Measurements from ENCODE around the gene IZUMO4.

IZUMO4 gene, protein sequence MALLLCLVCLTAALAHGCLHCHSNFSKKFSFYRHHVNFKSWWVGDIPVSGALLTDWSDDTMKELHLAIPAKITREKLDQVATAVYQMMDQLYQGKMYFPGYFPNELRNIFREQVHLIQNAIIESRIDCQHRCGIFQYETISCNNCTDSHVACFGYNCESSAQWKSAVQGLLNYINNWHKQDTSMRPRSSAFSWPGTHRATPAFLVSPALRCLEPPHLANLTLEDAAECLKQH

DNA sequence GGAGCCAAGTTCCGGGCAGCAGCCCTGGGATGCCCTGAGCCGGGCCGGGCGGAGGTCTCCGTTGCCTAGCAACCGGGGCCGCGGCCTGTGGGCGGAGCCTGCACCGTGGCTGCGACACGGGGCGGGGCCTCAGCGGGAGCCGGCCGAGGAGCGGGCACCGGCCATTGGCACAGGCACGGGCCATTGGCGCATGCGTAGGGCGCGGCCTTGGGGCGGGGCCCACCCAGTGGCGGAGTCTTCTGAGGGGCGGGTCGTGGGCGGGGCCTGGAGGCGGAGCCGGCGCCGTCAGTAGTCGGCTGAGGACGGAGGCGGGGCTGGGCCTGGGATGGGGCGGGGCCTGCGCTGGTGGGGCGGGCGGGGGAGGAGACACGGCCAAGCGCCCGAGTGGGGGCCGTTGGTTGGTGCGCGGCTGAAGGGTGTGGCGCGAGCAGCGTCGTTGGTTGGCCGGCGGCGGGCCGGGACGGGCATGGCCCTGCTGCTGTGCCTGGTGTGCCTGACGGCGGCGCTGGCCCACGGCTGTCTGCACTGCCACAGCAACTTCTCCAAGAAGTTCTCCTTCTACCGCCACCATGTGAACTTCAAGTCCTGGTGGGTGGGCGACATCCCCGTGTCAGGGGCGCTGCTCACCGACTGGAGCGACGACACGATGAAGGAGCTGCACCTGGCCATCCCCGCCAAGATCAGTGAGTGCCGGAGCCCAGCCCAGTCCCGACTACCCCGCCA lies at the start of gene IZUMO4:
TSS of gene IZUMO4 (plus strand) at position 436 of the 723 bp plus-strand sequence. CDS start at position 467, 31 bp downstream.
- peak; percentile 90 for DNase-seq (ENCODE audit: low read depth)

DNA sequence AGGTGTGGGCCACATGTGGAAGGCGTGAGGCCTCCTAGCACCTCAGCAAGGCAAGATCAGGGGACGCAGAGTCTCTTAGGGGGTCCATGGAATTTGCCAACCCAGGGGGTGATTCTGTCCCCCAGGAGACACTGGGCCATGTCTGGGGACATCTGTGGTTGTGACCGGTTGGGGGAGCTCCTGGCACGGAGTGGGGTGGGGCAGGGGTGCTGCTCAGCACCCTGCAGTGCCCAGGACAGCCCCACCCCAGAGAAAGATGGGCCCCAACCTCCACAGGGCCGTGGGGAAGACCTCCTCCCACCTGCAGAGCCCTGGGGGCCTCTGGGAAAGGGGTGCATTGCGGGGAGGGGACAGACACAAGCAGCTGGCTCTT lies 49.7 kb upstream of the IZUMO4 start:
- no peak for DNase-seq (ENCODE audit: low read depth)

DNA sequence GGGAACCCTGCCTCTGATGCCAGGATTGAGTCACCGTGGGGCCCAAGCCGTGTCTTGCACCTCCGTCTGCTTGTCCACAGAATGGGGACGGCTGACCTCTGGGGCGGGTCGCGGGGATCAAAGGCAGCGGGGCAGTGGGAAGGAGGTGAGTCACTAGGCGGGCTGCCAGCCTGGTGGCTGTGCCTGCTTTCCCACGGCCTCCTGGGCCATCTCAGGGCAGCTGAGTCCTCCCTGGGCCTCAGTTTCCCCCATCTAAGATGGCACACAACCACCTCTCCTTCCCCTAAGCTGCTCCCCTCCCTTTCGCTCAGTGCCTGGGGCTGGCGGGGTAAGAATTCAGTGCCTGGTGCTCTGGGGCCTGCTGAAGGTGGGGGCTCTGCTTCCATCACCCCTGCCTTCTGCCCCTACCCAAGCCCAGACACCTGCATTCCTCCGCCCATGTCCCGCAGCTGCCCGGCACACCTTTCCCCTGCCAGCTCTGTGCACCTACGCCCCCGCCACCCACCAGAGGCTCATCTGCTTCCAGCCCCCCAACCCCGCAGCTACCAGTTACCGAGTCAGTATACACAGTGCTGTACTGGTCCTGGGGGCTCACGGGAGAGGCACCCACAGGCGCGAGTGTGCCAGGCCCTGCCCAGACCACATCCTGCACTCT lies 49.1 kb upstream of the IZUMO4 start:
- peak; percentile 39 for DNase-seq (ENCODE audit: low read depth)

DNA sequence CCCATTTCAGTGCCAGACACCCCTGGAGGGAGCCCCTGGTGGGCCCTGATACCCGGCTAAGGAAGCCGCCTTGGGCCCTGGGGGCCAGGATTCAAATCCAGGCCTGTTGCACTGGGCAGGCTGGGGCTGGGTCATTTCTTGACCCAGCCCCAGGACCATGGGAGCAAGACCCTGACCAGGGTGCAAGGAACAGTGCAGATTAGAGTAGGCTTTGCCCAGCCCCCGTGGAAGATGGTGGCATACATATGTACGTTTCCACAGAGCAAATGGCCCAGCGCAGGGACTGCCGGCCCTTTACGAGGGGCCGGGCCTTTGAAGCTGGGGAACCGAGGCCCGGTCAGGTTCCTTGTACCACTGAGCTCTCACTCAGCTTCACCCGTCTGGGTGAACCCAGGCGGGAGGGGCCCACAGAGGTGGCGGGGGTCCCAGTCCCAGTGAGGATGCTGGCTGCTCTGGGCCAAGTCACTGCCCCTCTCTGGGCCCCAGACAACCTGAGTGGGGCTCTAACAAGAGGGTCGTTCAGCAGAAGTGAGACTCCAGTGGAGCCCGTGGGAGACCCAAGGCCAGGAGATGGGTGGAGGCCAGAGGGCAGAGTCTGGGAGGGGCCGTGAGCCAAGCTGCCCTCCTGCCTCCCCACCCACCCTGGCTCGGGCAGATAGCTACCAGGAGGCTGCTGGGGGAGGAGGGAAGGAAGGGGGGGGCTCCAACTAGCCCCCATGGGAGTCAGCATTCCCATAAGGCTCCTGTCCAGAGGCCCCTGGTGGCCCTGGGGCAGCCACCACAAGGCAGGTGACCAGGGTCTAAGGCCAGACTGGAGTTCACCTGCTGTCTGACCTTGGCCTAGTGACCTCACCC lies 48.4 kb upstream of the IZUMO4 start:
- DNase-seq (ENCODE audit: low read depth) = no peak

DNA sequence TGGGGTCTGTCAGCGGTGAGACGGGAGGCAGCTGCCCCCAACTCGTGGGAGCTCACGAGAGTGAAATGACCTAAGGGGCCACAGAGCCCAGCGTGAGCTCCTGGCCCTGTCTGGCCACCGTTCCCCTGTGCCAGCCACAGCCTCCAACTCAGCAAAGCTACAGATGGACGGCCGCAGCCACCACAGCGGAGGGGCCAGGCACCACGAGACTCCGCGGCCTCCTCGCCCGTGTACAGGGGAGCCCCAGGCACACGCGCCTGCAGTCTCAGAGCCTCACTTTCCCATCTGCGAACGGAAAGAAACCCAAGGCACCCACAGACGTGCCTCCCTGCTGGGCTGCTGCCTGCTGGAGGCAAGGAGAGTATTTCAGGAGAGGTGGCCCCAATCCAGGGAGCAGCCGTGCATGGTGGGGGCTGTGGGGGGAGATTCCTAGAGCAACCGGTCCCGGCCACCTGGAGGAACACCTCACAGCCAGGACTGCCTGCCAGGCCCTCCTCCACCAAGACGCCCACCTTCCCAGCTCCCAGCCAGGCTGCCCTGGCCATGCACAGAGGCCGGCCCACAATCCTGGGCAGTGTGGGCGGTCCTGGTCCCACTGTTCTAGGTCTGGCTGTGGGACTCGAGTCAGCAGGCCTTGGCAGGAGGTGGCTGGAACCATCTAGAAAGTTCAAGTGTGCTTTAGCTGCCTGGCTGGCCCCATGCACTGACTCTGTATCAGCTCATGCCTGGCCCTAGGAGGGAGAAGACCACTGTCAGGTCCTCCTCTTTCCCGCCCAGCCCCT lies 47.6 kb upstream of the IZUMO4 start:
- DNase-seq (ENCODE audit: low read depth) = no peak

DNA sequence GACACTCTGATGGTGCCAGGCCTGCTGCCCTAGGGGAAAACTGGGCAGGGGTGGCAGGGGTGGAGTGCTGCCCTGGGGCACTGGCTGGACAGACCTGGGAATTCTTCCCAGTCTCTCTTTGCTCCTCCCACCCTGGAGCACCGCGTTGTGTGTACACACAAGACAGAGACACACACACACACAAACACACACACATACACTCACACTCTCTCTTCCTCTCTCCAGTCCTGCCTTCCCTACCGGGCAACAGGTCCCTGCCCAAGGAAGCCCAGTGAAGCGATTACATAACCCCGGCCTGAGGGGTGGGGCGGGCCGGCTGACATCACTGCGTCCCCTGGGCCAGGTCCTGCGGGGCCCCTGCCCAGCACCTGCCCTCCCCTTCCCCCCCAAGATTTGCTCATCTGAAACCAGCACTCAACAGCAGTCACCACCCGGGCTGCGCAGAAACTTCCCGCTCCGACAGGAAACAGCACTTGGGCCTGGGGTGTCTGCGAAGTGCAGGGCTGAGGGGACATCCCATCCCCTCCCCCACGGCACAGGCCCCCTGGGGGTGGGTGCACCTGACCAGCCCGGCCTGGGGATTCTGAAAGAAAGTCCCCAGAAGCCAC lies 46.9 kb upstream of the IZUMO4 start:
- peak; percentile 75 for DNase-seq (ENCODE audit: low read depth)

DNA sequence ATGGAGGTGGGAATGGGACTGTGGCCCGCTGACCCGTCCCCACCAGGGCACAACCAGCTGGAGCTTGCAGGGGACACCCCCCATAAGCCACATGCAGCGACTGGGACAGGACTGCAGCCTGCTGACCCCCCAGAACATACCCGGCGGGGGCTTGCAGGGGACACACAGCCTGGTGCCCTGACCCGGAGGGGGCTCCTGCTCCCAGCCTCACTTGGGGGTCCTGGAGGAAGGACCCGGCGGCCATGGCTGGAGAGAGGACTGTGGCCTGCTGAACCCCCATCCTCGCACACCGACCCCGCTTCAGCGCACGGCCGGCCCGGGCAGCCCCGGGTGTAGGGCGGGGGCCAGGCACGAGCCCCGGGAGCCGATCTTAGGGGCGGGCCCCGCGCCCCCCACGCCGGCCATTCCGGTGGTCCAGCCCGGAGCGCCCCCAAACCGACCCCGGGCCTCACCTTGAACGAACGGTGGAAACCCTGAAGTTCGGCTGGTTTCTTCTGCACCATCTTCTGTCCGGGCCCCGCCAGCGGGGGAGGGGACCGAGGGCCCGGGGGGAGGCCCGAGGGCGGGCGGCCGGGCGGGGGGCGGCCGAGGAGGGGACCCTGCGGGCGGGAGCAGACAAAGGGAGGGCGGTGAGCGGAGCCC lies 46.2 kb upstream of the IZUMO4 start:
- DNase-seq (ENCODE audit: low read depth) = no peak

DNA sequence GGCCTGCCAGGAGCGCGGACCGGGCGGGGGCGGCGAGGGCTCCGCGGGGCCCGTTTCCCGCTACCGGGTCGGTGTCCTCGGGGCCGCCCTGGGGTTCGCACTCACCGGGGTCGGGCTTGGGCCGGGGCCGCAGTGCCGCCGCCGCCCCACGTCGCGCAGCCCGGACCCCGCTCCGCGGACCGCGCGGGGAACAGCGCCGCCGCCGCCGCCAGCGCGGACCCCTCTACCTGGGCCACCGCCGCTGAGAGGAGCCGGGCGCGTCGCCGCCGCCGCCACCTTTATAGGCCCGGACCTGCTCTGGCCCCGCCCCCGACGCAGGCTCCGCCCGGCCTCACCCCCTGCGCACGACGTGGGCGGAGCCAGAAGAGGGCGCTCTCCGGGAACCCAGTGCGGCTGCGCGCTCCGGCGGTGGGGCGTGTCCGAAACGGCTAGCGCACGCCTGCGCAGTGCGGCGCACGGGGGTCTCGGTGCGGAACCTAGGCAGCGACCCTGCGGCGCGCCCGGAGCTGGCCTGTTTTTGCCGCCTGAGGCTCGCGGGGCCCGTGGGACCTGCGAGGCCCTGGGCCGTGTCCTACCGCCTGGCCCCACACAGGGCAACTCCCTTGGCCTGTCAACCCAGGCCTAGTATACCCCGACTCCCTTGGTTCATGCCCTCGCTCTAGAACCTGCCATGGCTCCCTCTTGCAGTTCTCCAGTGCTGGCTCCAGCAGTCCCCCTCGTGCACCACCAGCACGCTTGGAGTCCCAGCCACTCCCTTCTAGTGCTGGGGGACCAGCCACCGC lies 45.5 kb upstream of the IZUMO4 start, which contains the start of gene MKNK2:
TSS of gene MKNK2 (minus strand) at position 254 of the 782 bp plus-strand sequence. CDS start 393 bp downstream, outside the sequence.
- peak; percentile 65 for DNase-seq (ENCODE audit: low read depth)

DNA sequence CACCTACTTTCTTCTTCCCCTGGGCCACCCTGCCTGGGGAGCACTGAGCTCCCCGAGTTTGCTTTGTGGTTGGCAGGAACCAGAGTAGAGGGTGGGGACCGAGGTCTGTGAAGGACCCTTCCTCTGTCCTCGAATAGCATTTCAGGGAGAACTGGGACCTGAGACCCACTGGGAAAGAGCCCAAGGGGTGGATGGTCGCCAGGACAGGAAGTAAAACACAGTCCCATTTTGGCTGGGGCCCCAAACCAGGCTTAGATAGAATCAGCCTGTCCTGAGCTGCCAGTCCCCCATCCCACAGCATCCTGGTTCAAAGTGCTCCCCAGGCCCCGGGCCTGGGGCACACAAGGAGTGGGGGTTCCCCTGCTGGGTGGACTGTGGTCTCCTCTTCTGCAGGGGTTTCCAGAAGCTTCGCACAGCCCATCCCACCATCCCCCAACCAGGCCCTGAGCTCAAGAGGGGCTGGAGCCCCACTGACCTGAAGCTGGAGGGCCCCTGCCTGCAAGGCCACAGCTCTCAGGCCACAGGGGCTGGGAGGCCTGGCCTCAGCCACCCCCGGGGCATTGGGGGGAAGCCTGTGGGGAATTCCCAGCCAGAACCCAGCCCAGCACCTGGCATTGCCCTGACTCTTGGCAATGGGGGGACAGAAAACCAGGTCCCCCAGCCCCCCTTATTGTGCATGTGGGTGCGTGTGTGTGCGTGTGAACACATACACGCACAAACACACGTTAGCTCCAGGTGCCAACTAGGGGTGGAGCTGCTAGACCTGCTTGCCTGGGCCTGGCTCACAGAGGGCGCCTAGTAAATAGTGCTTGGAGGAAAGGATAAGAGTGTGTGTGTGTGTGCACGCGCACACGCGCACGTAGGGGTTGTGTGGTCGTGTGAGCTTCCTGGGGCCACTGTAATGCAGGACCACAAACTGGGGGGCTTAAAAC lies 44.7 kb upstream of the IZUMO4 start:
- DNase-seq (ENCODE audit: low read depth) = no peak

DNA sequence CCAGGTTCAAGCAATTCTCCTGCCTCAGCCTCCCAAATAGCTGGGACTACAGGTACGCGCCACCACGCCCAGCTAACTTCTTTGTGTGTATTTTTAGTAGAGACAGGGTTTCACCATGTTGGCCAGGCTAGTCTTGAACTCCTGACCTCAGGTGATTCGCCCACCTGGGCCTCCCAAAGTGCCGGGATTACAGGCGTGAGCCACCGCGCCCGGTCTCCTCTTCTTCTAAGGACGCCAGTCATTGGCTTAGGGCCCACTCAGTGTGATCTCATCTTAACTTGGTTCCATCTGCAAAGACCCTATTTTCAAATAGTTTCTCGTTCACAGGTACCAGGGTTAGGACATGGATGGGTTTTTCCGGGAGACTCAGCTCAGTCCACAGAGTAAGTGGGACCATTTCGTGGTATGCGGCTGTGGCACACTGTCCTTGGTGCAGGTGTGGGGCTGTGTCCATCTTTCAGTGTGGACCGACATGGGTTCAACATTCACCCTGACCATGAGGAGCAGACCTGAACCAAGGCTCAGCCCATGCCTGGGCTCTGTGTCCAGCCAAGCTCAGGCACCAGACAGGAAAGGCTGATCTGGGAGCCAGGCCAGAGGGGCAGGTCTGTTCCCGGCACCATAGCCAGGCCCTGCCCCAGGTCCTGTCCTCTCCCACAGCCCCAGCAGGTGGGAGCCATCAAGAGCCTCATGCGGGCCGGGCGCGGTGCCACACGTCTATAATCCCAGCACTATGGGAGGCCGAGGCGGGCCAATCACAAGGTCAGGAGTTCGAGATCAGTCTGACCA lies 42.9 kb upstream of the IZUMO4 start:
- no peak for DNase-seq (ENCODE audit: low read depth)

DNA sequence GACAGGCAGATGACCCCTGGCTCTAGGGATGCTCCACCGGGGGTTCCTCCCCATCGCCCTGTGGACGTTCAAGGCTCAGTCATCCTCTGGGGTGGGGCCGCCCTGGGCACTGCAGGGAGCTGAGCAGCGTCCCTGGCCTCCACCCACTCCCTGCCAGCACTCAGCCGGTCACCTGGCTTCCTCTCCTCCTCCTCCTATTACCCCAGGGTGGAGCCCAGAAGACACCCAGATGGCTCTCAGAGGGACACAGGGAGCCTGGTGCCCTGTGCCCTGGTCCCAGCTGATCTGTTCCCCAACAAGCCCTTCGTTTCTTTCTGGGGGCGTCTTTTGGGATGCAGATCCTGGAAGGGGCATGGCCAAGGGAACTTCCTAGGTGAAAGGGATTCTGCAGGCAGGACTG lies 42.0 kb upstream of the IZUMO4 start:
- no peak for DNase-seq (ENCODE audit: low read depth)

DNA sequence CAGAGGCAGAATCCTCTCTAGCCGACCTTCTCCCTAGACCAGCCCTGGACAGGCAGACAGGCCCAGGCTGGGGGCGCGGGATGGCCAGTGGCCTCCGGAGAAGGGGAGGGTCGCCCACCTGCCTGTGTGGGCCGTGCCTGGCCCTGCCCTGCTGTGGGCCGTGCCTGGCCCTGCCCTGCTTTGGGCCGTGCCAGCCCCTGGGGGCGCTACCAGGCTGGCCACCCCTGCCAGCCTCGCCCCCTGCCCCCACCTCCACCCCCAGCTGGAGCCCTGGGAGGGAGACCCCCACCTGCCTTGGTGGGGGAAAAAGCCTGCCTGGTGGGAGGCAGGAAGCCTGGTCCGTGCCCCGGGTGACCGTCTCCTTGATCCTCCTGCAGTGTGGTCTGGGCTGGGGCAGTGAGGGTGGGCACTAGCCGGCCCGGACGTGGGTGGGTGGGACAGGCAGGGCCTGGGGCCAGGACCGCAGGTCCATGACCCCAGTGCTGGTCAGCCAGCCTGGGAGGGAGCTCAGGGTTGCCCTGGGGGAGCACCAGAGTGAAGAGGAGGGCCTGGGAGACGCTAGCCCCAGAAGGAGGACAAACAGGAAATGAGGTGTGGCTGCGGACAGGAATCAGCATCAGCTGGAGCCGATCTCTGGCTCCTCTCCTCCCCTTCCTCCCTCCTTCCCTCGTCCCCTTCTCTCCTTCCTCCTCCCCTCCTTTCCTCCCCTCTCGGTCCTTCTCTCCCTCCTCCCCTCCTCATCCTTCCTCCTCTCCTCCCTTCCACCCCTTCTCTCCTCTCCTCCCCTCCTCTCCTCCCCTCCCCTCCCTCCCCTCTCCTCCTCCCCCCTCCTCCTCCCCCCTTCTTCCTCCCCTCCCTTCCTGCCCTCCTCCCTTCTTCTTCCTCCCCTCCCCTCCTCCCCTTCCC lies 40.5 kb upstream of the IZUMO4 start:
- peak; percentile 83 for DNase-seq (ENCODE audit: low read depth)

DNA sequence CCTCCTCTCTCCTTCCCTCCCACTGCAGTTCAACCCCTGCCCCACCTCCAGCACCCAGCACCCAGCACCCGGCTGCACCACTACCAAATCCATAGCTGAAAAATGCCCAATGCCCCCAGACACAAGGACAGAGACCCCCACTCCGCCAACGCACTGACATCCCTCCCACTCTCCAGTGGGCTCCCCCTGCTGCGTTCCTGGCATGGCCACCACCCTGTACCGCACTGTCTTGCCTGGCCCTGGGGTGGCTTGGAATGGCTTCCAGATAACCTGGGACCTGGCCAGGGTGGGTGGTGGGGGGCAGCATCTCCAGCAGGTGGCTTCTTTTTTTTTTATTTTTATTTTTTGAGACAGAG lies 39.9 kb upstream of the IZUMO4 start:
- DNase-seq (ENCODE audit: low read depth) = no peak

DNA sequence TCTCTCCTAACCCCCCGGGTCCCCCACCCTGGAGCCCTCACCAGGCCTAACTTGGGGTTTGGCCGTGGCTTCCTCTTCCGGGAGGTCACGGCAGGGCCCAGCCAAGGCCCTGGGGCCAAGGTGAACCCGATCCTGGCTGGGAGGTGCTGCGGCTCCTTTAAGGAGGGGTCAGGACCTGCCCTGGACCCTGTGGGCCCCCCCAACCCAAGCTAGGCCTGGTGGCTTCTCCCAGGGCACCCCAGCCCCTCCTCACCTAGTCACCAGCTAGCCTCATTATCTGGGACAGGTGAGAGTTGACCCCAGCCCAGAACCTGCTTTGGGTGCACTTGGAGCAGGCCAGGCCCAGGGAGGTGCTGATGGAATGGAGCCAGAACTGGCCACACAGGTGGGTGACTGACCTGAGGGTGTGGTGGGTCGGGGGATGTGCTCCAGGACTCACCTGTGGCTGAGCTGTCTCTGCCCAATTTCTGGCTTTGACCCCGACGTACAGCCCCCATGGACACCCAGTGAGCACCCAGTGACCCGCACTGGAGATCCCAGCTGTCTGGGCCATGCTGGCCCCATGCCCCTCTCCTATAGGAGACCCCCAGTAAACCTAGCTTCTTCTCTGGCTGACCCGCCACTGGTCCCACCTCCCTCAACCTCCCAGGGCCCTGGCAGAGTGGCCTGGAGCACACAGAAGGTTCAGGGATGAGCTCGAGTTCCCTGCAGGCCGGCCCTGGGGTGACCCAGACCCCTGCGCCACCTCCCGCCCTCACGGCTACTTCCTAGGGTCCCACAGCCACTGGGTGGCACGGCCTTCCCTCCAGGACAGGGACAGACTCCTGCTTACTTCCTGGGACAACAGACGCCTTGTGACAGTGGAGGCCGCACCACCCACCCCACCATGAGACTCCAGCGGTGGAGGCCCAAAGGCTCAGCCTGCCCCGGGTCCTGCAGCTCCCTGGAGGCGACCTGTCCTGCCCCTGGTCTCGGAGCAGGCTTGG lies 38.9 kb upstream of the IZUMO4 start:
- DNase-seq (ENCODE audit: low read depth) = no peak
